HG02623 (cell line): Measurements from ENCODE around the gene ATP5MK.
"Not testable (repeated sequence)": the region's sequence is repeated elsewhere in the genome, so short reads cannot be mapped to it uniquely, and the experiment has no call there.

Experiments
- ATAC-seq: cut with Tn5 transposase; IDR thresholded peaks from one replicate; pipeline ENCODE4 v1.9.1; 2021; ENCODE audit warnings: moderate library complexity; ENCODE audit not compliant: unreplicated experiment

Gene ATP5MK, protein sequence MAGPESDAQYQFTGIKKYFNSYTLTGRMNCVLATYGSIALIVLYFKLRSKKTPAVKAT

DNA sequence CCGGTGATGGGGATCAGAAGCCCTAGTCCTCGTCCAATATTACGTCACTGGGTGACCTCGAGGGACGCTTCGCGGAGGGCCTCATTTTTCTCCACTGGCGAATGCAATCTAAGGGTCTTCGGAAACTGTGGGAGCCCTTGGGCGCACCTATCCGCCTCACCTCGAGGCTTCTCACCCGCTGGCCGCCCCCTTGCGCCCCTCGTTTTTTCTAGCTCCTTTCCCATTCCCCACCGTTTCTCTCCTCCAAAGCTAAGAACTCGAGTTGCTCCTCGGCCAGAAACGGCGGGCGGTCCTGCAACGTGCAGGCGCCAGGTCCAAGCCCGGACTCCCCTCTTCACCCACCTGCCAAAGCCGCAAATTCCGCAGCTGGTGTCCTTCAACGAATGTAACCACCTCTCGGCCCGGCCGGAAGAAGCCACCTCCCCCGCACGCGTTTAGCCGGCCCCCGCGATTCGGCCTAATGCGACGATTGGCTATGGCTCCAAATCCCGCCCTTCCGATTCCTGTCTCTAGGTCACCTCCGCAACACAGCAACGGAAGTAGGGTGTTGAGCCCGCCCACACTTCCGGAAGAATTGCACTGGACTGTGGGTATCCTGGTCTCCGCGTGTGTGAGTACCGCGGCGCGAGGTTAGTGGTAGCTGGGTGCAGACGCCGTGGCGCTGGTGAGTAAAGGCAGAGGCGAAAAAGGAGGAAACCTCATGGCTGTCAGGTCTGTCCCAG, at the start of gene ATP5MK, which contains the start of gene PDCD11:
Gene ATP5MK (minus strand): TSS at position 409 of the 722 bp plus-strand sequence. CDS start 4,018 bp downstream, outside the sequence.
Gene PDCD11 (plus strand): TSS at position 560 of the 722 bp plus-strand sequence. CDS start 1,801 bp downstream, outside the sequence.
- ATAC-seq: peak; percentile 99

GRCh38 chr10:103445366-103445765, 49.1 kb upstream of the ATP5MK start:
- no peak for ATAC-seq

- no peak for ATAC-seq
Observed at GRCh38 chr10:103444478-103444877, 48.2 kb upstream of the ATP5MK start.

DNA sequence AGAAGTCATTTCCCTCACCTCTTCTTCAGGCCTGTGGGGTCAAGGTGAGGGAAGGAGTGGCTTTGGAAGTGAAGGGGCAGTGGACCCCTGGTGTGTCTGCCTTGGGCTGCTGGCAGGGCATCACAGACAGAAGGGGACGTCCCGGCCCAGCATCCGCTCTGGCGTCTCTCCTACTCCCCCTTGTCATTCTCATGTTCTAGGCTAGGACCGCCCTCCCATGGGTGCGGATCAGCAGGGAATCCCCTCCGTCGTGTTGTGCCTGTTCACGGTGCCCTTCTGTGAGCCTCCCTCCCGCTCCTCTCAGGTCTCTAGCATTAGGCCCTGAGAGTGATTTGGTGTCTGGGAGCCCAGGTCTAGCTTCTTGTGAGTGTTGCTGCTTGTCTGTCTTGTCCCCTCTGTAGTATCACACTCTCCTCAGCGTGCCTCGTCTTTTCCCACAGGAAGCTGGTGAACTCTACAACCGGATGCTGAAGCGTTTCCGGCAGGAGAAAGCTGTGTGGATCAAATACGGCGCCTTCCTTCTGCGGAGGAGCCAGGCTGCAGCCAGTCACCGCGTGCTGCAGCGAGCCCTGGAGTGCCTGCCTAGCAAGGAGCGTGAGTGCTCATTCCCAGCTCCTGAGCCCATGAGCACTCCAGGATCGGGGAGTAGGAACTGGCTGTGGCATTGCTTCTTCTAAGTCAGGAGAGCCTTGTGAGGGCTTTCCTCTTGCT, 47.4 kb upstream of the ATP5MK start:
- ATAC-seq: no peak

GRCh38 chr10:103442031-103442461, 45.8 kb upstream of the ATP5MK start:
- no peak for ATAC-seq

- ATAC-seq: no peak
Observed at GRCh38 chr10:103441611-103442010, 45.3 kb upstream of the ATP5MK start.

DNA sequence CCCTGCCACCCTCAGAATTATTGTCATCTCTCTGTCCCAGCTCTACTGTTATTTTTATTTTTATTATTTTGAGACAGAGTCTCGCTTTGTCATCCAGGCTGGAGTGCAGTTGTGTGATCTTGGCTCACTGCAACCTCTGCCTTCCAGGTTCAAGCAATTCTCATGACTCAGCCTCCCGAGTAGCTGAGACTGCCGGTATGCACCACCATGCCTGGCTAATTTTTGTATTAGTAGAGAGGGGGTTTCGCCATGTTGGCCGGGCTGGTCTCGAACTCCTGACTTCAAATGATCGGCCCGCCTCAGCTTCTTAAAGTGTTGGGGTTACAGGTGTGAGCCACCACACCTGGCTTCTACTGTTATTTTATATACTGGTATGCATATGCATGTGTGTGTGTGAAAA, 44.9 kb upstream of the ATP5MK start:
- no peak for ATAC-seq

GRCh38 chr10:103440416-103440815, 44.1 kb upstream of the ATP5MK start:
- no peak for ATAC-seq

GRCh38 chr10:103439776-103440175, 43.5 kb upstream of the ATP5MK start:
- ATAC-seq: no peak

- no peak for ATAC-seq
Observed at GRCh38 chr10:103433858-103434257, 37.6 kb upstream of the ATP5MK start.

DNA sequence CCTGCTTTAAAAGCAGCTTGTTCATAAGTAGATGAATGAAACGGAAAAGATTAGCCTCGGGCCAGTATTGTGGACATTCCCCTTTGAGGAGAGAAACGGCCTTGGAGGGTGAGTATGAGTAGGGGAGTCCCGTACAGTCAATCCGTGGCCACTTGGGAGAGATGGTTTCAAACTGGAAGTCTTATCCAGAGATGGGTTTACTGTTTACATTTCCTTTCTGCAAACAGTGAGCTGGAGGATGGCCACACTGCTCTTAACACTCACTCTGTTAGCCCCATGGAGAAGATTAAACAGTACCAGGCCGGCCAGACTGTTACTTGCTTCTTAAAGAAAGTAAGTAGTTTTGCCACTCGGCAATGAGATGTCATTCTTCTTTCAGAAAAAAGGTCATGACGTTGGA, 35.6 kb upstream of the ATP5MK start:
- ATAC-seq: no peak

DNA sequence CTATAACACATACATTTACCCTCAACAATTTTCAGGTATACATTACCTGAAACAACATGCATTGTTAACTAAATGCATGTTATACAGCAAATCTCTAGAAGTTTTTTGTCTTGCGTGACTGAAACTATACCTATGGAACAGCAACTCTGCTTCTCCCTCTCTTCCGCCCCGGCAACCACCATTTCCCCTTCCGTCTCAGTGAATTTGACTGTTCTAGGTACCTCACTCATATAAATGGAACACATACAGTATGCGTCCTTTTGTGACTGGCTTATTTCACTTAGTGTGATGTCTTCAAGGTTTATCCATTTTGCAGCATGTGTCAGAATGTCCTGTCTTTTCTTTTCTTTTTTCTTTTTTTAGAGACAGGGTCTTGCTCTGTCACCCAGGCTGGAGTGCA, 33.4 kb upstream of the ATP5MK start:
- no peak for ATAC-seq

DNA sequence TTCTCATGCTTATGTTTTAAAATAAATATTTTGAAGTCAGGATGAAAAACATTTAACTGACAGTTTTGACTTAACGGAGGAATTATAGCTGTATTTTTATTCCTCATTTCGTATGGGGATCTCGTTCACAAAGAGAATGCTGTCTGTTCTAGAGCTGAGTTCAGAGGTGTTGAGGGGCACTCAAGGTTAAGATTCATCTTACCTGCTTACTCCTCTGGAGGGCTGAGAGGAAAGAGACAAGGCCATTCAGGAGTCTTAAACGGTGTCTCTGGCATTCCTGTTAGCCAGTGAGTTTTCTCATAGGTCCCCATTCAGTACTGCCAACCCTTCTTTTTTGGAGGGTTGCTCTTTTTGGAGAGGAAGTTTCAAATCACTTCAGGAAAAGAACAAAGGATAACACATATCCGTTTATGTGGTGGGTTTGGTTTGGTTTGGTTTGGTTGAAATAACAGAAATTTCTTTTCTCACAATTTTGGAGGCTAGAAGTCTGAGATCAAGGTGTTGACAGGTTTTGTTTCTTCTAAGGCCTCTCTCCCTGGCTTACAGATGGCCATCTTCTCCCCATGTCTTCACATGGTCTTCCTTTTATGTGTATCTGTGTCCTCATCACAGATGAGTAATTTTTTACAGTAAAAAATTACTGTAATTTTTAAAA, 32.8 kb upstream of the ATP5MK start:
- no peak for ATAC-seq

DNA sequence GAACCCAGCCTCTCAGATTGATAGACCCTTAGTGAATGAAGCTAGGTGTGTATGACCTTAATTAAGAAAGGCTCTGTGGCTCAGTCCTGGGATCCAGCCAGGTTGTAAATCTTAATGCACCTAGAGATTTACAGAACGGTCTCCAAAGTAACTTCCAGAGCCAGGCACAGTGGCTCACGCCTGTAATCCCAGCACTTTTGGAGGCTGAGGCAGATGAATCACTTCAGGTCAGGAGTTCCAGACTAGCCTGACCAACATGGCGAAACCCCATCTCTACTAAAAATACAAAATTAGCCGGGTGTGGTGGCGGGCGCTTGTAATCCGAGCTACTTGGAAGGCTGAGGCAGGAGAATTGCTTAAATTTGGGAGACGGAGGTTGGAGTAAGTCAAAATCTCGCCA, 31.6 kb upstream of the ATP5MK start:
- ATAC-seq: no peak

- no peak for ATAC-seq
Observed at GRCh38 chr10:103423748-103424147, 27.5 kb upstream of the ATP5MK start.

- ATAC-seq: no peak
Observed at GRCh38 chr10:103419101-103419500, 22.8 kb upstream of the ATP5MK start.

DNA sequence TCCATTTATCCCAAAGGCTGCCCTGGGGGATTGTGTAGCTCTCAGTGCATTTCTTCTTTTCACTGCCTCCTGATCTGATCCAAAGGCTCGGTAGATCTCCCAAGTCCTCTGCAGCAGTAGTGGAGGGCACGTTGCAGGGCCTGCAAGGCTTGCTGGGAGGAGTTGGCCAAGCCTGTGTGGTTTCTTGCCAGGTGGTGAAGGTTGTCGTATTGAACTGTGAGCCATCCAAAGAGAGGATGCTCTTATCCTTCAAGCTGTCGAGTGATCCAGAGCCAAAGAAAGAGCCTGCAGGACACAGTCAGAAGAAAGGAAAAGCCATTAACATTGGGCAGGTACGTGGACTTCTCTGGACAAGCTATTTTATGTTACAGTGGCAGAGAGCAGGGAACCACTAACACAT, 21.3 kb upstream of the ATP5MK start:
- no peak for ATAC-seq

DNA sequence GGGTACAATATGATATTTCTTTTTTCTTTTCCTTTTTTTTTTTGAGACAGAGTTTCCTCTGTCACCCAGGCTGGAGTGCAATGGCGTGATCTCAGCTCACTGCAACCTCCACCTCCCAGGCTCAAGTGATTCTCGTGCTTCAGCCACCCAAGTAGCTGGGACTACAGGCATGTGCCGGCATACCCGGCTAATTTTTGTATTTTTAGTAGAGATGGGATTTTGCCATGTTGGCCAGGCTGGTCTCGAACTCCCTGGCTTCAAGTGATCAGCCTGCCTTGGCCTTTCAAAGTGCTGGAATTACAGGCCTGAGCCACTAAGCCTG, 20.8 kb upstream of the ATP5MK start:
- not testable (repeated sequence) for ATAC-seq

DNA sequence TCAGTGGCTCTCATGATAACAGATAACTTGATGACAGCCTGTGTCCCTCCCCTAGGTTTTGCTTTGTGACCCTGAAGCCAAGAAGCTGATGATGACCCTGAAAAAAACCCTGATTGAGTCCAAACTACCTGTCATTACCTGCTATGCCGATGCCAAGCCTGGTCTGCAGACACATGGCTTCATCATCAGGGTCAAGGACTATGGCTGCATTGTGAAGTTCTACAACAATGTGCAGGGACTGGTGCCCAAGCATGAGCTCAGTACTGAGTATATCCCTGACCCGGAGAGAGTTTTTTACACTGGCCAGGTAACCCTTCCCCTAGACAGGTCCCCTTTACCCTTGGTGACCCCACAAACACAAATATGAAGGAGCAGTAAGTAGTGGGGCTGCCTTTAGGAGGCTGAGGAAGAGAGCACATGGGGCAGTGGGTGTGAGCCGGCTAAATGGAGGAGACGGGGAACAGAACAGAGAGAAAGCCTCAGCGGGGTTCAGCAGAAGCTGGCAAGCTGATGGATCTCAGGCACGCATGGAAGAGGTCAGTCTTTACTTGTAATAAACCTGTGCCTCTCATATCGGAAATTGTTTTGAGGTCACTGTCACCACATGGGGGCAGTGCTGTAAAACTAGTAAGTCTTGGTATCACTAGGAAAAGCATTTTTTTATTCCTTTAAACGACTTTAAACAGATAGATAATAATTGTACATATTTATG, 20.3 kb upstream of the ATP5MK start:
- no peak for ATAC-seq

GRCh38 chr10:103415581-103415980, 19.3 kb upstream of the ATP5MK start:
- ATAC-seq: no peak

DNA sequence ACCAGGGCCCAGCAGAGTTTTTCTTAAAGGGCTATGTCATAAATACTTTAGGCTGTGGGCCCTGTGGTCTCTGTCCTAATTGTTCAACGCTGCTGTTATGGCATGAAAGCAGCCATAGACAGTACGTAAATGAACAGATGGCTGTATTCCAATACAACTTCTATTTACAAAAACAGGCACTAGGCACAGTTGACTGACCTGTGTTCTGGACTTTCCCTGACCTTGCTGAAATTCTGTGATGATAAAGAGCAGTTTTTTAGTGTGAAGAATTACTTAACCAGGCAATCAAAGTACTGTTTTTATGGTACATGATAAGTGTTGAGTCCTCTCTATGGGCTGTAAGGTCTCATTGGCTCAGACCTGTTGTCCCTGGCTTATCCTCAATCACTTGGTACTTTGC, 17.3 kb upstream of the ATP5MK start:
- ATAC-seq: no peak
